SU-DHL-6 (cell line): ENCODE measurements around the gene CBX5.

Experiments
- H2AFZ ChIP-seq: fragments of 200-600 bp; sonication (generic); 2 replicates; pipeline ENCODE4 v1.6.1; 2014; ENCODE audit warnings: low read depth, mild to moderate bottlenecking, moderate library complexity, mixed read lengths, antibody characterized with exemption, low read length; ENCODE audit not compliant: severe bottlenecking
- H3F3A ChIP-seq: fragments of 200-600 bp; shearing (Covaris generic); 2 replicates; pipeline ENCODE4 v1.6.0; 2016; ENCODE audit warnings: antibody characterized with exemption, mild to moderate bottlenecking; ENCODE audit not compliant: insufficient read depth
- H3K27ac ChIP-seq: fragments of 200-600 bp; sonication (generic); 2 replicates; pipeline ENCODE4 v1.5.1; 2016; ENCODE audit warnings: low read depth, mild to moderate bottlenecking, low read length, moderate library complexity, mixed read lengths
- H3K27me3 ChIP-seq: fragments of 200-600 bp; sonication (generic), shearing (Covaris generic); 2 replicates; pipeline ENCODE4 v1.6.0; 2014; ENCODE audit warnings: mild to moderate bottlenecking, low read length
- H3K36me3 ChIP-seq: fragments of 200-600 bp; sonication (generic); 2 replicates; pipeline ENCODE4 v1.6.1; 2014; ENCODE audit warnings: mild to moderate bottlenecking, low read length, mixed read lengths
- H3K4me2 ChIP-seq: fragments of 300-600, 200-600 bp; shearing (Covaris generic), sonication (generic); 2 replicates; pipeline ENCODE4 v1.6.0; 2014; ENCODE audit warnings: low read length, low read depth, mild to moderate bottlenecking; ENCODE audit not compliant: poor library complexity, severe bottlenecking
- H3K4me3 ChIP-seq: fragments of 200-600 bp; sonication (generic); 2 replicates; pipeline ENCODE4 v1.5.1; 2014; ENCODE audit warnings: antibody characterized with exemption, low read length, mild to moderate bottlenecking, mixed read lengths; ENCODE audit not compliant: insufficient read depth, poor library complexity, severe bottlenecking
- H3K79me2 ChIP-seq: fragments of 200-600 bp; sonication (generic); 2 replicates; pipeline ENCODE4 v1.6.1; 2014; ENCODE audit warnings: mild to moderate bottlenecking, low read length, moderate library complexity; ENCODE audit not compliant: insufficient read depth
- H3K9ac ChIP-seq: fragments of 200-600 bp; sonication (generic); 2 replicates; pipeline ENCODE4 v1.7.0; 2014; ENCODE audit warnings: mild to moderate bottlenecking, low read length
- H3K9me2 ChIP-seq: fragments of 200-600 bp; sonication (generic); replicated peaks from 2 replicates; pipeline ENCODE4 v1.6.1; 2014; ENCODE audit warnings: low read length; ENCODE audit not compliant: insufficient read depth
- H3K9me3 ChIP-seq: fragments of 200-600 bp; sonication (generic); 2 replicates; pipeline ENCODE4 v1.6.1; 2014; ENCODE audit warnings: low read length, mixed read lengths; ENCODE audit not compliant: insufficient read depth
- H4K20me1 ChIP-seq: fragments of 200-600 bp; sonication (generic); 2 replicates; pipeline ENCODE4 v1.6.1; 2014; ENCODE audit warnings: low read depth, mild to moderate bottlenecking, antibody characterized with exemption, low read length, moderate library complexity, mixed read lengths
- CTCF ChIP-seq: fragments of 200-600 bp; sonication (generic); IDR thresholded peaks from one replicate; pipeline ENCODE4 v1.5.1; 2017; ENCODE audit warnings: antibody characterized with exemption, mild to moderate bottlenecking, low read length, moderate library complexity; ENCODE audit not compliant: insufficient read depth, poor library complexity, severe bottlenecking
- EZH2phosphoT487 ChIP-seq: fragments of 200-600 bp; sonication (generic), shearing (Covaris generic); conservative IDR thresholded peaks from 2 replicates; pipeline ENCODE4 v1.6.1; 2018; ENCODE audit warnings: mild to moderate bottlenecking, antibody characterized with exemption, low read length, moderate library complexity, mixed read lengths

Gene CBX5

GRCh38 chr12:54261815-54262402, 18.0 kb downstream of the CBX5 start:
- H3K9me2 ChIP-seq, result no peaks in the 10 kb centered on the region
- no peak overlapping the region for H3K9ac ChIP-seq
- no peaks in the 10 kb centered on the region for H3K9me3 ChIP-seq
- H3K36me3 ChIP-seq, result no peaks in the 10 kb centered on the region; the same call in 1 of the 2 replicates
- TF ChIP-seq CTCF, result no peak
- no peak for TF ChIP-seq EZH2phosphoT487
- peaks cover 19% of the 10 kb centered on the region for H3F3A ChIP-seq
- H3K4me3 ChIP-seq, result no peak overlapping the region
- H3K79me2 ChIP-seq, result peaks cover 50% of the 10 kb centered on the region
- H3K4me2 ChIP-seq, result no peak overlapping the region
- H4K20me1 ChIP-seq, result no peaks in the 10 kb centered on the region
- no peaks in the 10 kb centered on the region for H3K27me3 ChIP-seq
- no peak overlapping the region for H2AFZ ChIP-seq
- no peak overlapping the region for H3K27ac ChIP-seq

DNA sequence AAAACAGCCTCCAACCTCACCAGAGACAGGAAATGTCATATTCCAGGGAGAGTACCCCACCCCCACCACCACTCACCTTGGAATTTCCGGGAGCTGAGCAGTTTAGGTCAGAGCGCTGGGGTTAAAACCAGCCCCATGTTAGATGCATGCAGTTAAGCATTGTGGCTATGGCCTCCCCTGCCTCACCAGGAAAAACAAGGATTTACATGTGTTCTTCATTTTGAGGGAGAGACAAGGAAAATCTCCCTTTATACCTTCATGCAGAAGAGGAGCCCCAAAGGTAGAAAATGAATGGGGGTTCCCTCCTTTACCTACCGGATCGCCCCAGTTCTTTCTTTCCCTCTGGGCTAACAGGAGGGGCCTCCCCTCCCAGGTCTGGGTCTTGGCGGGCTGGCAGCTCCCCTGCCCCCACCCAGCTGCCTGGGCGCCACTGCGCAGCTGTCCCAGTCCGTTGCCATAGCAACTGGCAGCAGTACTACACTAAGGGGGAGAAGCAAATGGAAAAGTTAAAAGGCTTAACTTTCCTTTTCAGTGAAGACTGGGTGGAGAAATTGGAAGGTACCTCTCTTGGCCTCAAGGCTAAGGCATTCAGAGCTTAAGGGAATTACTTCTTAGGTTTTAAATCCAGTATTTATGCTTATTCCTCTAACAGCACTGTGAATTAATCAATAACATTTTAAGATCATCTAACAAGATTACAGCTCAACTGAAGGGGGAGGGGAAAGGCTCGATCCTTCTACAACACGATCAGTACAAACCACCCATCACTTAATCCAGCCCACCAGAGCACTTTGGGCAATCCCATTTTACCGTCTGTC, 20.5 kb downstream of the CBX5 start:
- Histone ChIP-seq H3K27me3 (no peaks in the 10 kb centered on the region), H3K36me3 (no peaks in the 10 kb centered on the region; the same call in 1 of the 2 replicates), H4K20me1 (no peaks in the 10 kb centered on the region), H3F3A (peaks cover 19% of the 10 kb centered on the region), H3K27ac (peak overlapping the region; percentile 51), H3K4me2 (peak overlapping the region; percentile 48), H3K9me3 (no peaks in the 10 kb centered on the region), H3K9ac (peak overlapping the region; percentile 22), H3K9me2 (no peaks in the 10 kb centered on the region), H3K79me2 (peaks cover 35% of the 10 kb centered on the region), H2AFZ (peak overlapping the region; percentile 31), H3K4me3 (no peak overlapping the region)
- TF ChIP-seq CTCF, result no peak
- TF ChIP-seq EZH2phosphoT487, result no peak

DNA sequence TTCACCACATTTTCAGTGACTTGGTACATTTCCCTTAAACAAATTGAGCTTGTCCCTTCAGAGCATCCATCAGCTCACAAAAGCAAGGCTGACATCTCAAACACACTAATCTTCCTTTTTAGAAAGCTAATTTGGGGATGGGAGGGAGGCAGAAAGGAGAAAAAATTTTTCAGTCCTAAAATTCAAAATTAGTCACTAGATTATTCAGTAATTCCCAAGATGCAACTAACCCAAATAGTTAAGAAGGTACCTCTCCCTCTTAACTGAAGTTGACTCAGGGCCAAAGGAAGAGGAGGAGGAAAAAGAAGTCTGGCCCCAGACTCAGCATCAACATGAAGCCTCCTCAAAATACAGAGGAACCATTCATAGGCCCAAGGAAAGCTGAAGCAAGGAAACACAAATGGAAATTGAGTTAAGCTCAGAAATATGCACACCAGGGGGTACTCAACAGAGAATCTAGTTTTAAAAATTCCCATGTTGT, 21.7 kb downstream of the CBX5 start:
- Histone ChIP-seq H3K36me3 (no peaks in the 10 kb centered on the region; the same call in 1 of the 2 replicates), H3K4me3 (no peak overlapping the region), H3K9me2 (no peaks in the 10 kb centered on the region), H4K20me1 (no peaks in the 10 kb centered on the region), H3K4me2 (no peak overlapping the region), H3F3A (peaks cover 19% of the 10 kb centered on the region), H3K9me3 (no peaks in the 10 kb centered on the region), H3K9ac (no peak overlapping the region), H3K27me3 (no peaks in the 10 kb centered on the region), H3K79me2 (peaks cover 29% of the 10 kb centered on the region), H3K27ac (no peak overlapping the region; the same call in 1 of the 2 replicates), H2AFZ (no peak overlapping the region)
- TF ChIP-seq CTCF (no peak), EZH2phosphoT487 (no peak)
